MM.1S (cell line): ENCODE data around the gene COQ7.

Source experiments
- DNase-seq: peaks from one replicate; pipeline ENCODE4 v3.0.0-alpha.2; 2015
- H2AFZ ChIP-seq: fragments of 300-600 bp; sonication (generic); 2 replicates; pipeline ENCODE4 v1.6.0; 2016; ENCODE audit warnings: antibody characterized with exemption, low read length
- H3F3A ChIP-seq: fragments of 300-600 bp; sonication (generic); 2 replicates; pipeline ENCODE4 v1.6.1; 2016; ENCODE audit warnings: mild to moderate bottlenecking, antibody characterized with exemption, low read length, moderate library complexity, mixed read lengths; ENCODE audit not compliant: insufficient read depth
- H3K27ac ChIP-seq: fragments of 300-600 bp; sonication (generic); 2 replicates; pipeline ENCODE4 v1.5.1; 2016; ENCODE audit warnings: mild to moderate bottlenecking, low read length
- H3K27me3 ChIP-seq: fragments of 300-600 bp; sonication (generic); replicated peaks from 2 replicates; pipeline ENCODE4 v1.6.0; 2016; ENCODE audit warnings: low read length; ENCODE audit not compliant: insufficient read depth
- H3K36me3 ChIP-seq: fragments of 300-600 bp; sonication (generic); replicated peaks from 2 replicates; pipeline ENCODE4 v1.6.1; 2016; ENCODE audit warnings: mild to moderate bottlenecking, low read length, mixed read lengths; ENCODE audit not compliant: insufficient read depth
- H3K4me1 ChIP-seq: fragments of 300-600 bp; sonication (generic); 2 replicates; pipeline ENCODE4 v1.6.1; 2016; ENCODE audit warnings: low read length, mixed read lengths
- H3K4me2 ChIP-seq: fragments of 300-600 bp; sonication (generic); 2 replicates; pipeline ENCODE4 v1.6.0; 2016; ENCODE audit warnings: low read depth, low read length
- H3K4me3 ChIP-seq: fragments of 300-600 bp; sonication (generic); 2 replicates; pipeline ENCODE4 v1.5.1; 2016; ENCODE audit warnings: low read length, mixed read lengths
- H3K79me2 ChIP-seq: fragments of 300-600 bp; sonication (generic); 2 replicates; pipeline ENCODE4 v1.6.1; 2016; ENCODE audit warnings: mixed run types, low read length, mixed read lengths
- H3K9ac ChIP-seq: fragments of 300-600 bp; sonication (generic); 2 replicates; pipeline ENCODE4 v1.6.1; 2016; ENCODE audit warnings: low read length, mixed read lengths
- H3K9me2 ChIP-seq: fragments of 300-600 bp; sonication (generic); replicated peaks from 2 replicates; pipeline ENCODE4 v1.6.1; 2016; ENCODE audit warnings: mild to moderate bottlenecking, low read length, mixed read lengths; ENCODE audit not compliant: insufficient read depth
- H3K9me3 ChIP-seq: fragments of 300-600 bp; sonication (generic); replicated peaks from 2 replicates; pipeline ENCODE4 v1.6.1; 2016; ENCODE audit warnings: mild to moderate bottlenecking, low read length, mixed read lengths; ENCODE audit not compliant: insufficient read depth
- H4K20me1 ChIP-seq: fragments of 300-600 bp; sonication (generic); 2 replicates; pipeline ENCODE4 v1.6.1; 2016; ENCODE audit warnings: mild to moderate bottlenecking, low read length, moderate library complexity, mixed read lengths; ENCODE audit not compliant: insufficient read depth
- EZH2 ChIP-seq: fragments of 300-600 bp; sonication (generic); optimal IDR thresholded peaks from 2 replicates; pipeline ENCODE3; 2017; ENCODE audit warnings: low read depth, mild to moderate bottlenecking, antibody characterized with exemption, low read length, mixed read lengths
- EZH2phosphoT487 ChIP-seq: fragments of 300-600 bp; sonication (generic); IDR thresholded peaks from 2 replicates; pipeline ENCODE4 v1.6.1; 2018; ENCODE audit warnings: antibody characterized with exemption, low read length
- TF ChIP-seq, protein P1 (sequence below): fragments of 300-600 bp; sonication (generic); IDR thresholded peaks from 2 replicates; pipeline ENCODE4 v1.5.1; 2016; ENCODE audit warnings: antibody characterized with exemption, low read length, mixed read lengths

The COQ7 gene

GRCh38 chr16:19027416-19027815 is 40.0 kb upstream of the COQ7 start:
- H3K27me3 ChIP-seq: no peaks in the 10 kb centered on the region
- H4K20me1 ChIP-seq: no peaks in the 10 kb centered on the region
- H3K27ac ChIP-seq: no peak overlapping the region
- no peaks in the 10 kb centered on the region for H3K79me2 ChIP-seq
- H2AFZ ChIP-seq: no peak overlapping the region
- no peaks in the 10 kb centered on the region for H3K9me2 ChIP-seq
- H3F3A ChIP-seq: no peaks in the 10 kb centered on the region
- H3K36me3 ChIP-seq: no peaks in the 10 kb centered on the region
- no peaks in the 10 kb centered on the region for H3K9me3 ChIP-seq
- TF ChIP-seq, protein P1, sequence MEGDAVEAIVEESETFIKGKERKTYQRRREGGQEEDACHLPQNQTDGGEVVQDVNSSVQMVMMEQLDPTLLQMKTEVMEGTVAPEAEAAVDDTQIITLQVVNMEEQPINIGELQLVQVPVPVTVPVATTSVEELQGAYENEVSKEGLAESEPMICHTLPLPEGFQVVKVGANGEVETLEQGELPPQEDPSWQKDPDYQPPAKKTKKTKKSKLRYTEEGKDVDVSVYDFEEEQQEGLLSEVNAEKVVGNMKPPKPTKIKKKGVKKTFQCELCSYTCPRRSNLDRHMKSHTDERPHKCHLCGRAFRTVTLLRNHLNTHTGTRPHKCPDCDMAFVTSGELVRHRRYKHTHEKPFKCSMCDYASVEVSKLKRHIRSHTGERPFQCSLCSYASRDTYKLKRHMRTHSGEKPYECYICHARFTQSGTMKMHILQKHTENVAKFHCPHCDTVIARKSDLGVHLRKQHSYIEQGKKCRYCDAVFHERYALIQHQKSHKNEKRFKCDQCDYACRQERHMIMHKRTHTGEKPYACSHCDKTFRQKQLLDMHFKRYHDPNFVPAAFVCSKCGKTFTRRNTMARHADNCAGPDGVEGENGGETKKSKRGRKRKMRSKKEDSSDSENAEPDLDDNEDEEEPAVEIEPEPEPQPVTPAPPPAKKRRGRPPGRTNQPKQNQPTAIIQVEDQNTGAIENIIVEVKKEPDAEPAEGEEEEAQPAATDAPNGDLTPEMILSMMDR: no peak
- TF ChIP-seq EZH2 (no peak), EZH2phosphoT487 (no peak)
- H3K9ac ChIP-seq: no peak overlapping the region
- no peaks in the 10 kb centered on the region for H3K4me1 ChIP-seq
- no peak overlapping the region for H3K4me3 ChIP-seq
- no peak overlapping the region for H3K4me2 ChIP-seq
- no peak for DNase-seq

DNA sequence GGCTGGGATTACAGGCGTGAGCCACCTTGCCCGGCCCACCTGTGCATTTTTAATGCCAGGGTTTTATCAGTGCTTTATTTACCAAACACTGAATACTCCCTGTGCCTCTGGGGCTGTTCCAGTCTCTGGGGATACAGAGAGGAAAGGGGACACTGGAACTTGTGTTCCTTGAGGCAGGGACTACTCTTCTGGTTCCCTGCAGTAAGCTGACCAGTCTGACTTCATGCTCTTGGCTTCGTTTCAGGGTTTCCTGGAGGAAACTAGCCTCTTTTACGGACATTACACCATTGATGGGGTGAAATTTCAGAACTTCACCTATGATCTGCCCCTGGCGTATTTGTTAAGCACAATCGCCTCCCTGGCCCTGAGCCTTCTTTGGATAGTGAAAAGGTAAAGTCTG is 37.4 kb upstream of the COQ7 start:
- no peaks in the 10 kb centered on the region for H3K9me2 ChIP-seq
- TF ChIP-seq EZH2phosphoT487 (no peak), EZH2 (no peak)
- TF ChIP-seq, protein P1: no peak
- H4K20me1 ChIP-seq: no peaks in the 10 kb centered on the region
- H3K4me3 ChIP-seq: no peak overlapping the region
- no peaks in the 10 kb centered on the region for H3K79me2 ChIP-seq
- no peaks in the 10 kb centered on the region for H3K9me3 ChIP-seq
- H3K4me1 ChIP-seq: no peaks in the 10 kb centered on the region
- H3F3A ChIP-seq: no peaks in the 10 kb centered on the region
- no peaks in the 10 kb centered on the region for H3K27me3 ChIP-seq
- H2AFZ ChIP-seq: no peak overlapping the region
- H3K4me2 ChIP-seq: no peak overlapping the region
- H3K36me3 ChIP-seq: no peaks in the 10 kb centered on the region
- DNase-seq: no peak
- H3K27ac ChIP-seq: no peak overlapping the region
- no peak overlapping the region for H3K9ac ChIP-seq

DNA sequence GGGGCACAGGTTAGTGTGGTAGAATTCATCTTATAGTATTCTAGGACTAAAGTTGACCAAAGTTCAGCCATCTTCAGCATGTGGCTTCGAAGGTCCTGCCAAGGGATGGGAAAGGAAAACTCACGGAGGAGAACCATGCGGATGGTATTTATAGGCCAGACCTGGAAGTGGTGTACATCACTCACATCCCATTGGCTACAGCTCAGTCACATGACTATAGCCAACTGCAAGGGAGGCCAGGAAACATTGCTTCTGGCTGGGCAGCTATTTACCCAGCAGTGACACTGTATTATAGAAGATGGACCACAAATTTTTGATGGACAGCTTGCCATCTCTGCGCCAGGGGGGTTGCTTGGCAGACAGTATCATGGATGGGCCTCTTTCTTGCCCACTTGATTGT is 35.7 kb upstream of the COQ7 start:
- no peaks in the 10 kb centered on the region for H4K20me1 ChIP-seq
- no peaks in the 10 kb centered on the region for H3K9me3 ChIP-seq
- H3K79me2 ChIP-seq: no peaks in the 10 kb centered on the region
- H3K9ac ChIP-seq: no peak overlapping the region
- TF ChIP-seq, protein P1: no peak
- no peak for TF ChIP-seq EZH2
- no peak for TF ChIP-seq EZH2phosphoT487
- no peak overlapping the region for H2AFZ ChIP-seq
- H3K36me3 ChIP-seq: no peaks in the 10 kb centered on the region
- H3K9me2 ChIP-seq: no peaks in the 10 kb centered on the region
- H3K27me3 ChIP-seq: no peaks in the 10 kb centered on the region
- no peak overlapping the region for H3K4me2 ChIP-seq
- H3F3A ChIP-seq: no peaks in the 10 kb centered on the region
- no peak for DNase-seq
- no peak overlapping the region for H3K27ac ChIP-seq
- H3K4me1 ChIP-seq: no peaks in the 10 kb centered on the region
- no peak overlapping the region for H3K4me3 ChIP-seq
